Ectodermal cell (in vitro differentiated cells): ENCODE measurements around the gene GRIK5.

Experiments
- H3K27ac ChIP-seq: 2 replicates; pipeline ENCODE4 v1.7.0; 2013; ENCODE audit warnings: mild to moderate bottlenecking, low read depth, low read length; ENCODE audit not compliant: insufficient read depth, poor library complexity, severe bottlenecking
- H3K27me3 ChIP-seq: 2 replicates; pipeline ENCODE4 v1.7.0; 2013; ENCODE audit warnings: mild to moderate bottlenecking, low read length; ENCODE audit not compliant: insufficient read depth, control insufficient read depth, poor library complexity, severe bottlenecking
- H3K36me3 ChIP-seq: one replicate; pipeline ENCODE4 v1.7.0; 2013; ENCODE audit warnings: low read length; ENCODE audit not compliant: control insufficient read depth, insufficient read depth
- H3K4me1 ChIP-seq: one replicate; pipeline ENCODE4 v1.7.0; 2013; ENCODE audit warnings: low read length; ENCODE audit not compliant: control insufficient read depth, insufficient read depth
- H3K4me3 ChIP-seq: 2 replicates; pipeline ENCODE4 v1.7.0; 2013; ENCODE audit warnings: low read depth, low read length, control low read depth; ENCODE audit not compliant: insufficient read depth
- H3K9me3 ChIP-seq: 2 replicates; pipeline ENCODE4 v1.7.0; 2013; ENCODE audit warnings: mild to moderate bottlenecking, low read length, moderate library complexity; ENCODE audit not compliant: control insufficient read depth
- WGBS, 2 experiments: methylation state at CpG; one replicate each; pipeline ENCODE4 v1.1.7; 2013; ENCODE audit warnings: missing lambda C conversion rate in 2 of 2; 5-methylcytosine and 5-hydroxymethylcytosine counted together

The GRIK5 gene

GRCh38 chr19:41999071-41999877 lies 70.7 kb downstream of the GRIK5 start:
- Histone ChIP-seq H3K9me3 (no peaks in the 10 kb centered on the region), H3K27me3 (peaks cover 74% of the 10 kb centered on the region), H3K36me3 (no peaks in the 10 kb centered on the region), H3K4me3 (no peak overlapping the region), H3K4me1 (peaks cover 9% of the 10 kb centered on the region), H3K27ac (no peak overlapping the region)
- WGBS, 2 experiments = 11 to 12% methylated on average over 55 of the region's 55 CpGs

GRCh38 chr19:41998246-41999020 lies 71.6 kb downstream of the GRIK5 start:
- H3K27me3 ChIP-seq = peaks cover 82% of the 10 kb centered on the region
- H3K4me1 ChIP-seq = peaks cover 9% of the 10 kb centered on the region
- H3K36me3 ChIP-seq = no peaks in the 10 kb centered on the region
- WGBS, 2 experiments = 3% methylated on average over 64 of the region's 64 CpGs
- H3K4me3 ChIP-seq = peak overlapping the region; percentile 16
- no peak overlapping the region for H3K27ac ChIP-seq
- no peaks in the 10 kb centered on the region for H3K9me3 ChIP-seq

GRCh38 chr19:41997851-41998229 lies 72.2 kb downstream of the GRIK5 start:
- Histone ChIP-seq H3K27me3 (peaks cover 88% of the 10 kb centered on the region), H3K4me3 (no peak overlapping the region), H3K27ac (no peak overlapping the region)

GRCh38 chr19:41997121-41997850 lies 72.7 kb downstream of the GRIK5 start:
- Histone ChIP-seq H3K4me1 (peaks cover 9% of the 10 kb centered on the region), H3K27me3 (peaks cover 93% of the 10 kb centered on the region), H3K9me3 (no peaks in the 10 kb centered on the region), H3K27ac (no peak overlapping the region), H3K4me3 (no peak overlapping the region), H3K36me3 (no peaks in the 10 kb centered on the region)
- WGBS, 2 experiments = 2% methylated on average over 33 to 34 of the region's 35 CpGs

More at GRCh38 chr19:41997851-41998229, 72.2 kb downstream of the GRIK5 start:
- Histone ChIP-seq H3K36me3 (no peaks in the 10 kb centered on the region), H3K9me3 (no peaks in the 10 kb centered on the region), H3K4me1 (peaks cover 9% of the 10 kb centered on the region)
- 6 to 7% methylated on average over 14 of the region's 14 CpGs for WGBS, 2 experiments

- peaks cover 94% of the 10 kb centered on the region for H3K27me3 ChIP-seq
- WGBS, 2 experiments = 48% methylated on average over 11 of the region's 12 CpGs
- no peaks in the 10 kb centered on the region for H3K9me3 ChIP-seq
- H3K4me3 ChIP-seq = no peak overlapping the region
- H3K4me1 ChIP-seq = peaks cover 9% of the 10 kb centered on the region
- no peak overlapping the region for H3K27ac ChIP-seq
- no peaks in the 10 kb centered on the region for H3K36me3 ChIP-seq
Measured at GRCh38 chr19:41995959-41996797, 73.8 kb downstream of the GRIK5 start.

- Histone ChIP-seq H3K36me3 (no peaks in the 10 kb centered on the region), H3K4me3 (no peak overlapping the region), H3K27me3 (peaks cover 86% of the 10 kb centered on the region), H3K4me1 (peaks cover 9% of the 10 kb centered on the region), H3K27ac (no peak overlapping the region), H3K9me3 (no peaks in the 10 kb centered on the region)
- 84 to 86% methylated on average over 19 of the region's 19 CpGs for WGBS, 2 experiments
Measured at GRCh38 chr19:41994994-41995958, 74.7 kb downstream of the GRIK5 start.

- H3K4me3 ChIP-seq = no peak overlapping the region
- no peaks in the 10 kb centered on the region for H3K36me3 ChIP-seq
- H3K9me3 ChIP-seq = no peaks in the 10 kb centered on the region
- H3K27ac ChIP-seq = no peak overlapping the region
- peaks cover 9% of the 10 kb centered on the region for H3K4me1 ChIP-seq
- WGBS, 2 experiments = 29 to 30% methylated on average over 13 of the region's 13 CpGs
- peaks cover 78% of the 10 kb centered on the region for H3K27me3 ChIP-seq
Measured at GRCh38 chr19:41994521-41994971, 75.5 kb downstream of the GRIK5 start.

GRCh38 chr19:41993612-41994483 lies 76.2 kb downstream of the GRIK5 start, which contains the start of gene ATP1A3:
TSS of gene ATP1A3 (minus strand) at chr19:41994230. CDS start at chr19:41994076, 154 bp downstream.
- no peaks in the 10 kb centered on the region for H3K9me3 ChIP-seq
- WGBS, 2 experiments = 2% methylated on average over 84 of the region's 84 CpGs
- H3K4me1 ChIP-seq = peaks cover 5% of the 10 kb centered on the region
- H3K4me3 ChIP-seq = peak within 1 kb of the TSS; percentile 43
- no peaks in the 10 kb centered on the region for H3K36me3 ChIP-seq
- no peak within 1 kb of the TSS for H3K27ac ChIP-seq
- H3K27me3 ChIP-seq = peaks cover 71% of the 10 kb centered on the region
